SU-DHL-6 (cell line): Measurements from ENCODE around the gene NELL1.

ENCODE experiments used
- H2AFZ ChIP-seq: fragments of 200-600 bp; sonication (generic); 2 replicates; pipeline ENCODE4 v1.6.1; 2014; ENCODE audit warnings: low read depth, mild to moderate bottlenecking, moderate library complexity, mixed read lengths, antibody characterized with exemption, low read length; ENCODE audit not compliant: severe bottlenecking
- H3F3A ChIP-seq: fragments of 200-600 bp; shearing (Covaris generic); 2 replicates; pipeline ENCODE4 v1.6.0; 2016; ENCODE audit warnings: antibody characterized with exemption, mild to moderate bottlenecking; ENCODE audit not compliant: insufficient read depth
- H3K27ac ChIP-seq: fragments of 200-600 bp; sonication (generic); 2 replicates; pipeline ENCODE4 v1.5.1; 2016; ENCODE audit warnings: low read depth, mild to moderate bottlenecking, low read length, moderate library complexity, mixed read lengths
- H3K27me3 ChIP-seq: fragments of 200-600 bp; sonication (generic), shearing (Covaris generic); 2 replicates; pipeline ENCODE4 v1.6.0; 2014; ENCODE audit warnings: mild to moderate bottlenecking, low read length
- H3K36me3 ChIP-seq: fragments of 200-600 bp; sonication (generic); 2 replicates; pipeline ENCODE4 v1.6.1; 2014; ENCODE audit warnings: mild to moderate bottlenecking, low read length, mixed read lengths
- H3K4me2 ChIP-seq: fragments of 300-600, 200-600 bp; shearing (Covaris generic), sonication (generic); 2 replicates; pipeline ENCODE4 v1.6.0; 2014; ENCODE audit warnings: low read length, low read depth, mild to moderate bottlenecking; ENCODE audit not compliant: poor library complexity, severe bottlenecking
- H3K4me3 ChIP-seq: fragments of 200-600 bp; sonication (generic); 2 replicates; pipeline ENCODE4 v1.5.1; 2014; ENCODE audit warnings: antibody characterized with exemption, low read length, mild to moderate bottlenecking, mixed read lengths; ENCODE audit not compliant: insufficient read depth, poor library complexity, severe bottlenecking
- H3K79me2 ChIP-seq: fragments of 200-600 bp; sonication (generic); 2 replicates; pipeline ENCODE4 v1.6.1; 2014; ENCODE audit warnings: mild to moderate bottlenecking, low read length, moderate library complexity; ENCODE audit not compliant: insufficient read depth
- H3K9ac ChIP-seq: fragments of 200-600 bp; sonication (generic); 2 replicates; pipeline ENCODE4 v1.7.0; 2014; ENCODE audit warnings: mild to moderate bottlenecking, low read length
- H3K9me2 ChIP-seq: fragments of 200-600 bp; sonication (generic); replicated peaks from 2 replicates; pipeline ENCODE4 v1.6.1; 2014; ENCODE audit warnings: low read length; ENCODE audit not compliant: insufficient read depth
- H3K9me3 ChIP-seq: fragments of 200-600 bp; sonication (generic); 2 replicates; pipeline ENCODE4 v1.6.1; 2014; ENCODE audit warnings: low read length, mixed read lengths; ENCODE audit not compliant: insufficient read depth
- H4K20me1 ChIP-seq: fragments of 200-600 bp; sonication (generic); 2 replicates; pipeline ENCODE4 v1.6.1; 2014; ENCODE audit warnings: low read depth, mild to moderate bottlenecking, antibody characterized with exemption, low read length, moderate library complexity, mixed read lengths
- CTCF ChIP-seq: fragments of 200-600 bp; sonication (generic); IDR thresholded peaks from one replicate; pipeline ENCODE4 v1.5.1; 2017; ENCODE audit warnings: antibody characterized with exemption, mild to moderate bottlenecking, low read length, moderate library complexity; ENCODE audit not compliant: insufficient read depth, poor library complexity, severe bottlenecking
- EZH2phosphoT487 ChIP-seq: fragments of 200-600 bp; sonication (generic), shearing (Covaris generic); conservative IDR thresholded peaks from 2 replicates; pipeline ENCODE4 v1.6.1; 2018; ENCODE audit warnings: mild to moderate bottlenecking, antibody characterized with exemption, low read length, moderate library complexity, mixed read lengths

The NELL1 gene

GRCh38 chr11:21465920-21466319, 796.5 kb downstream of the NELL1 start:
- no peak overlapping the region for H3K4me2 ChIP-seq
- no peaks in the 10 kb centered on the region for H3K36me3 ChIP-seq
- H3K4me3 ChIP-seq, result no peak overlapping the region

GRCh38 chr11:21470521-21470920, 801.1 kb downstream of the NELL1 start:
- TF ChIP-seq CTCF, result no peak
- no peak for TF ChIP-seq EZH2phosphoT487
- Histone ChIP-seq H3K79me2 (no peaks in the 10 kb centered on the region), H3K9me3 (no peaks in the 10 kb centered on the region), H3K27me3 (no peaks in the 10 kb centered on the region), H3F3A (no peaks in the 10 kb centered on the region), H3K27ac (no peak overlapping the region), H3K4me2 (no peak overlapping the region), H3K4me3 (no peak overlapping the region), H3K36me3 (no peaks in the 10 kb centered on the region), H3K9me2 (no peaks in the 10 kb centered on the region), H2AFZ (no peak overlapping the region), H4K20me1 (no peaks in the 10 kb centered on the region), H3K9ac (no peak overlapping the region)

More at GRCh38 chr11:21465920-21466319, 796.5 kb downstream of the NELL1 start:
- Histone ChIP-seq H2AFZ (no peak overlapping the region), H3K9me3 (no peaks in the 10 kb centered on the region), H3K79me2 (no peaks in the 10 kb centered on the region), H3K27ac (no peak overlapping the region), H3K9me2 (no peaks in the 10 kb centered on the region), H4K20me1 (no peaks in the 10 kb centered on the region), H3F3A (no peaks in the 10 kb centered on the region), H3K27me3 (no peaks in the 10 kb centered on the region), H3K9ac (no peak overlapping the region)
- no peak for TF ChIP-seq CTCF
- no peak for TF ChIP-seq EZH2phosphoT487

GRCh38 chr11:21472261-21472660, 802.9 kb downstream of the NELL1 start:
- Histone ChIP-seq H3K36me3 (no peaks in the 10 kb centered on the region), H3K27ac (no peak overlapping the region), H3K4me2 (no peak overlapping the region), H4K20me1 (no peaks in the 10 kb centered on the region), H3K9me3 (no peaks in the 10 kb centered on the region), H3K4me3 (no peak overlapping the region), H3K27me3 (no peaks in the 10 kb centered on the region), H3K9ac (no peak overlapping the region), H2AFZ (no peak overlapping the region), H3K9me2 (no peaks in the 10 kb centered on the region), H3F3A (no peaks in the 10 kb centered on the region), H3K79me2 (no peaks in the 10 kb centered on the region)
- TF ChIP-seq EZH2phosphoT487 (no peak), CTCF (no peak)
